T-helper 2 cell treated with Interferon-gamma antibody and Interleukin-4, amounts not matched to agents 5 μg/mL and 100 μg/mL, for 36 hours (primary cell): ENCODE measurements around the gene RBM38.

Source experiments
- DNase-seq: peaks from one replicate; pipeline ENCODE4 v3.0.0; 2021; ENCODE audit warnings: low spot score
- H3K27ac Mint-ChIP-seq: one replicate; pipeline ENCODE4 v1.8.0; 2021; ENCODE audit warnings: mild to moderate bottlenecking, mixed read lengths
- H3K27me3 Mint-ChIP-seq: one replicate; pipeline ENCODE4 v1.8.0; 2021; ENCODE audit warnings: low read depth, mixed read lengths
- H3K36me3 Mint-ChIP-seq: one replicate; pipeline ENCODE4 v1.8.0; 2021; ENCODE audit warnings: low read depth, mixed read lengths
- H3K4me1 Mint-ChIP-seq: one replicate; pipeline ENCODE4 v1.8.0; 2021; ENCODE audit warnings: low read depth, mixed read lengths
- H3K4me3 Mint-ChIP-seq: one replicate; pipeline ENCODE4 v1.8.0; 2022; ENCODE audit warnings: mild to moderate bottlenecking, moderate library complexity, mixed read lengths
- H3K9me3 Mint-ChIP-seq: one replicate; pipeline ENCODE4 v1.8.0; 2021; ENCODE audit warnings: mixed read lengths

Gene RBM38

DNA sequence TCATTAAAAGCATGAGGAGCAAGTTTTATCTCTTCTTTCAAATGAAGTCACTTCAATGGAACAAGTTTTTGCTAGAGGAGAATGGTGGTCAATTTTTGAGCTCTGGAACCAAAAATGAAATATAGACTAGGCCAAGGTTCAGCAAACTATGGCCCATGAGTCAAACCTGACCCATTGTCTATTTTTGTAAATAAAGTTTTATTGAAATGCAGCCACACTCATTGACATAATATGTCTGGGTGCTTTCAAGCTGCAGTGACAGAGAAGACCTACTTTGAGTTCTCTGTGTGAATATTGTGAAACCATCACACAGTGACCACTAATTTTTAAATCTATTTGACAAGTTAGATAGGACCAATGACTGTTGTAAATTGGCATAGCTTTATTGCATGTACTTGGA lies 26.7 kb upstream of the RBM38 start:
- Mint-ChIP-seq H3K4me1 (no peaks in the 10 kb centered on the region), H3K9me3 (no peaks in the 10 kb centered on the region), H3K36me3 (peaks cover 41% of the 10 kb centered on the region), H3K4me3 (no peak overlapping the region), H3K27me3 (no peaks in the 10 kb centered on the region), H3K27ac (no peak overlapping the region)
- no peak for DNase-seq

DNA sequence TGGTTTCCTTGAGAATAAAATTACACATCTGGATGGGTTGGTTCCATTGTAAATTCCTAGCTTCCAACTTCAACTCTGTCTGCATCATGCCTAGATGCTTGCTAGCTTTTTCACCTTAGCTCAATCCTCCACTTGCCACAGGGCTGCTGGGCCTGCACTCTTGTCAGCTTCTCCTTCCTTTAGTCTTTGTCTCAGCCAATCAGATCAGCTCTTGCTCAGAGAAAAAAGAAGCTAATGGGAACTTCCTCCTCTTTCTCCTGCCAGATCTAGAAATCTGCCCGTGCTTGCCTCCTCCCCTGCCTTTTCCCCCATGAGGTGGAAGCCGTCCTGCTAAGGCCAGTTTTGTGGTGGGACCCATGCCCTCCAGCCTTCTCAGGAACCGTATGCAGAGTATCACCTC lies 21.6 kb upstream of the RBM38 start:
- no peaks in the 10 kb centered on the region for H3K9me3 Mint-ChIP-seq
- no peak overlapping the region for H3K27ac Mint-ChIP-seq
- peaks cover 14% of the 10 kb centered on the region for H3K4me1 Mint-ChIP-seq
- no peak overlapping the region for H3K4me3 Mint-ChIP-seq
- peaks cover 70% of the 10 kb centered on the region for H3K36me3 Mint-ChIP-seq
- DNase-seq: no peak
- H3K27me3 Mint-ChIP-seq: no peaks in the 10 kb centered on the region

DNA sequence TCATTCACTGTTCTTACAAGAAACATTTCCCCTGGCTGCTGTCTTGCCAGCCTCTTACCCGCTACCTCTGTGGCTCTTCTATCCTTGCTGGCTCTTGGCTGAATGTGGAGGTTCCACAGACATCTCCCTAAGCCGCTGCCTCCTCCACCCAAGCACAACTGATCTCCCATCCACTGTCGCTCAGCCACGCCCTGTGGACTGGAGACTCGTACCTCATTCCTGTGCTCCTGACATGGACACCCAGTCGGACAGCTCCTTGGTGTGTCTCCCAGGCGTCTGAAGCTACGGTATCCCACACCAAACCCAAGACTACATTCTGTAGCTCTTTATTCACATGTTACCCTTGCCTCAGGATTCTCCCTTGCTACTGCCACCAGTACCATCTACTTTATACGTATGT lies 20.9 kb upstream of the RBM38 start:
- no peak for DNase-seq
- Mint-ChIP-seq H3K36me3 (peaks cover 74% of the 10 kb centered on the region), H3K27me3 (no peaks in the 10 kb centered on the region), H3K27ac (no peak overlapping the region), H3K4me3 (no peak overlapping the region), H3K4me1 (peaks cover 16% of the 10 kb centered on the region), H3K9me3 (no peaks in the 10 kb centered on the region)

DNA sequence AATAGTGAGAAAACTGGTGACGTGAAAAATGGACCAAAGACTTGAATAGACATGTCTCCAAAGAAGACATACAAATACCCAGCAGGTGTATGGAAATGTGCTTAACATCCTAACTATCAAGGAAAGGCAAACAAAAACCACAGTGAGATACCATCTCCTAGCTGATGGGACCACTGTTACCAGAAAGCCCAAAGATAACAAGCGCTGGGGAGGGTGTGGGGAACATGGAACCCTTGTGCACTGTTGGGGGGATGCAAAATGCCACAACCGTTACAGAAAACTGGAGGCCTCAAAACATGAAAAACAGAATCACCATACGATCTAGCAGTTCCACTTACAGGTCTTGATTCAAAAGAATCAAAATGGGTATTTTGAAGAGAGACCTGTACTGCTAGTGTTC lies 19.8 kb upstream of the RBM38 start:
- Mint-ChIP-seq H3K36me3 (peaks cover 73% of the 10 kb centered on the region), H3K9me3 (no peaks in the 10 kb centered on the region), H3K27ac (no peak overlapping the region)

DNA sequence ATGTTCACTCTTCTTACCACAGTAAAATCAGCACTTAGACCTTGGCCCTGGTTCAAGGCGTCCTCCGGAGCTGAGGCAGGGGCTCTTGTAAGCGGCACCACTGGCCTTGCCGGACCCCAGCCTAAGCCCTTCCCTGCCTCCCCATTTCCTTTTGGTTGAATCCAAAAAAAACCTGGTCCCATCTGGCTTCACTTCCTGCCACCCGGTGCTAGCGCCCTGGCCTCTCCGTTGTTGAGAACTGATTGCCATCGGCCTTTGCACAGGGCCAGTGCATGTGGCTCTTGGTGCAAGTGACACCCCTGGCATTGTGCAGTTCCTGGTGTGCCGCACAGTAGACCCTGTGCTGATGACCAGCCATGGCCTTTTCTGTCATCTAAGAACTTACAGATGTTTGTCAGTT lies 19.0 kb upstream of the RBM38 start:
- Mint-ChIP-seq H3K27ac (no peak overlapping the region), H3K36me3 (peaks cover 70% of the 10 kb centered on the region)

More for the DNA sequence above, 19.8 kb upstream of the RBM38 start:
- H3K4me3 Mint-ChIP-seq: no peak overlapping the region
- no peak for DNase-seq
- no peaks in the 10 kb centered on the region for H3K27me3 Mint-ChIP-seq
- H3K4me1 Mint-ChIP-seq: peaks cover 18% of the 10 kb centered on the region

DNA sequence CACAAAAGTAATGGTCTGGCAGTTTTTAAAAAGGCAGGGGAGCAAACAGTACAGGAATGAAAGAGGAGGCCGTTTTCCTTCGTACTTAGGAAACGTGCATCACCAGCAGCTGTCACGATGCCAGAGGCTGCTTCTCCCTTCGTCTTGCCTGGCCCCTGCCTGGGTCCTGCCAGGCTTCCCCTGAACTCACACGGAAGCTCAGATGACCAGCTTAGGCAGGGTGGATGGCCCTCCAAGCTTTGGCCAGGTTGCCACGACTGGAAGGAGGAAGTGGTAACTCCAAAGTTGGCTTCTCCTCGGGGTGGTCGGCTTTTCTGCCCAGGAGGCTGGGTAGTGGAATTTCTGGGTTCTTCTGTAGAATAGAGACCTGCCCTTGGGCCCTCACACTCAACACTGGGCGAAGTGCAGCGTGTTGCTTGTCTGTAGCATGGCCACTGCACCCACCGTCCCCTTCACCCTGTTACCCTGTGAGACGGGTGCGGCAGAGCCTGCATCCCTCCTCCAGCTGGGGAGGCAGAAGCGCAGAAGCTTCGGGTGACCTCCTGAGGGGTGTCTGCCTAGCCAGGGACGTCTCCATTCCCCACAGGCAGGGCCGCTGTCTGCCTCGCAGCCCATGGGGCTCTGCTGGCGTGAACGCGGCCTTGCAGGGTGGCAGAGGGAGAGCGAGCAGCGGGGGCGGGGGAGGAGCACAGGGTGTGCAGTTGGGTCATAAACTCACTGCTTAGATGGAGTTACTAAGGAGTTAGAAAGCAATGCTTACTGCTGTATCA lies 18.4 kb upstream of the RBM38 start:
- no peaks in the 10 kb centered on the region for H3K9me3 Mint-ChIP-seq
- H3K27ac Mint-ChIP-seq: no peak overlapping the region
- no peaks in the 10 kb centered on the region for H3K27me3 Mint-ChIP-seq
- no peak overlapping the region for H3K4me3 Mint-ChIP-seq
- H3K36me3 Mint-ChIP-seq: peaks cover 73% of the 10 kb centered on the region
- peaks cover 25% of the 10 kb centered on the region for H3K4me1 Mint-ChIP-seq
- no peak for DNase-seq

More for the DNA sequence above, 19.0 kb upstream of the RBM38 start:
- H3K27me3 Mint-ChIP-seq: no peaks in the 10 kb centered on the region
- H3K4me3 Mint-ChIP-seq: no peak overlapping the region
- DNase-seq: no peak
- H3K4me1 Mint-ChIP-seq: peaks cover 19% of the 10 kb centered on the region
- no peaks in the 10 kb centered on the region for H3K9me3 Mint-ChIP-seq

DNA sequence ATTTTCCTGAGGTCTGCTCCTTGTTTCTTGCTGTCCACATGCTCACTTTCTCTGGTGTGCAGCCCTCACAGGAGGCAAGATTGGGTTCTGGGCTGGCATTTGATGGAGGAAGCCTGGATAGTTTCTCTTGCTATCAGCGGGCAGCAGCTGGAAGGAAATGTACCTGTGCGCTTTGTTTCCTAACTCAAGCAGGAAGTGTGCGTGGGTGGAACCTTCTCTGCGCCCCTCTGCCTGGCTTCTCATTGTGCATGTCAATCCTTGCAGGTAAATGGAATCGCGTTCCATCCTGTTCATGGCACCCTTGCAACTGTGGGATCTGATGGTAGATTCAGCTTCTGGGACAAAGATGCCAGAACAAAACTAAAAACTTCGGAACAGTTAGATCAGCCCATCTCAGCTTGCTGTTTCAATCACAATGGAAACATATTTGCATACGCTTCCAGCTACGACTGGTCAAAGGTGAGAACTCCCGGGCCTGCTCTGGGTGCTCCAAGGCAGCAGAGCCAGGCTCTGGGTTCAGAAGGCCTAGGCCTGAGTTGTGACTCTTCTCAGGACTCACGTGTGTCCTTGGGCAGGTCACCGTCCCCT lies 16.8 kb upstream of the RBM38 start:
- Mint-ChIP-seq H3K27ac (no peak overlapping the region), H3K9me3 (no peaks in the 10 kb centered on the region), H3K4me3 (no peak overlapping the region), H3K4me1 (peaks cover 39% of the 10 kb centered on the region), H3K36me3 (peaks cover 75% of the 10 kb centered on the region), H3K27me3 (no peaks in the 10 kb centered on the region)
- no peak for DNase-seq

DNA sequence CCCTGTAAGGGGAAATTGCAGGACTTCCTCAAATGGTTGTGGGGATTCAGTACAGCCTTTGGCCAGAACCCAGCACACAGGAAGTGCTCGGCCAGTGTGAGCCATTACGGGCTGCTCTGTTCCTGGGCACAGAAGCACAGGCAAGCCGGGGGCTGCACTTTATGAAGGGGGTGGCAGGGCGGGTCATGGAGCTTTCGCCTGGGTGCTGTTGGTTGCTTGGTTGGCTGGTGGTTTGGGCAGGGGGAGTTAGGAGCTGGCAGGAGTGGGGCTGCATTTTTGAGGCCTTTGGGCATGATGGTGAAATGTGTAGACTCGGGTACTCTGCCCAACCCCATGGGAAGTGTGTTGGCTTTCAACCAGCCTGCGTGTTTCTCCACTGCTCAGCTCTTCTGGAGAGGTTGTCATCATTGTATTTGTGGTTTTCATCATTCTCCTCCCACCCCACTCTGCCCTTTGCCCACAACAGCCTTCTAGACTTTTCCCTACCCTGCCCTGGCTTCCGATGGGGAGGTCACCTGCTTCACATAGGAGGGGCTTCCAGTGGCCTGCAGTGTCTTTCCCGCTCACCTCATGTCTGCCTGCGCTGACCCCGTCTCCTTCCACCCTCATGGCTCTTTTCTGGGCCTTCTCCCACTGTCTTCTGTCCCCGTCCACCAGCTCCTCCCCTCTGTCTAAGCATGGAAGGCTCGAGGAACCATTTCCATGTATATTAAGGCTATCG lies 16.1 kb upstream of the RBM38 start:
- no peak for DNase-seq
- H3K27ac Mint-ChIP-seq: peak overlapping the region; percentile 12
- H3K4me1 Mint-ChIP-seq: peaks cover 44% of the 10 kb centered on the region
- peaks cover 73% of the 10 kb centered on the region for H3K36me3 Mint-ChIP-seq
- H3K27me3 Mint-ChIP-seq: no peaks in the 10 kb centered on the region
- H3K9me3 Mint-ChIP-seq: no peaks in the 10 kb centered on the region
- H3K4me3 Mint-ChIP-seq: no peak overlapping the region

DNA sequence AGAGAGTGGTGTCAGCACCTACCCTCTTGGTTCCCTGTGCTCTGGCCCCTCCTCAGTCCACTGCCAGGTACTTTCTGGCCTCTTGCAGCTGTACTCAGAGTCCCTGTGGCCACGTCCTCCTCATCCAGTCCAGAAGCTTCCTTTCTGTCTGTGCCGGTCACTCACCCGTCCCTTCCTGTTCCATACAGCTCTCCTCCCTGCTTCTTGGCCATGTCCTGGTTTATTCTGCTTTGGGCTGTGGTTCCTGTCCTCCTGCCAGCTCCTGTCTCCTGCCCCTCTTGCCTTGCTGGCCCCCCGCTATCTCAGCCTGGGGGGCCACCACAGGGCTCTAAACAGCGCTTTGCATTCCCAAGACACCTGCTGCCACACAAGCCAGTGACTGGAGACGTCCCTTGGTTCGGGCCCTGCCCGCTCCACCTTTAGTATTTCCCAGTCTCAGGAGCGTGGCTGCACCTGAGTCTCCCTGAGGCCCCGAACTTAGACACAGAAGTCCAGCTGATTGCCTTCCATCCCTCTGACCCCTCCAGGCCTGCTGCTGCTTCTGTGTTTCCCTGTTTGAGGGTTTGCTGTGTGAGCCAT lies 15.5 kb upstream of the RBM38 start:
- peak overlapping the region; percentile 12 for H3K27ac Mint-ChIP-seq
- H3K4me3 Mint-ChIP-seq: no peak overlapping the region
- H3K4me1 Mint-ChIP-seq: peaks cover 46% of the 10 kb centered on the region
- H3K36me3 Mint-ChIP-seq: peaks cover 66% of the 10 kb centered on the region
- no peaks in the 10 kb centered on the region for H3K27me3 Mint-ChIP-seq
- H3K9me3 Mint-ChIP-seq: no peaks in the 10 kb centered on the region
- no peak for DNase-seq

DNA sequence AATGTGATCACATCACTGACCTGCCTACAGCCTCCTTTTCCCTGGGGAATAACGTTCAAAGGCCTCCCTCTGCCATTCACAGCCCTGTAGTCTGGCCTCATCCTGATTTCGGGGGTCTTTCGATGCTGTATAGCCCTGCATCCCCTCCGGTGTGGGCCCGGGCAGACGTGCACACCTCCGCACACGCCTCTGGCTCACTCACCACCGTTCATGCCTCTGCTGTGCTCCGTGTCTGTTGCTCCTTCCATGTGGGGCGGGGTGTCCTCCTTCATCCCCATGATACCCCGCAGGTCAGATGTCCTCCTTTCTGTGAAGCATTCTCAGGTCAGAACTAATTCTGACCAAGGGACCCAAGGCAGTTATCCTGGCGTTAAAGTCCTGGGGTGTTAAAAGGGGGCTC lies 13.8 kb upstream of the RBM38 start:
- H3K36me3 Mint-ChIP-seq: peaks cover 60% of the 10 kb centered on the region
- H3K4me3 Mint-ChIP-seq: no peak overlapping the region
- H3K4me1 Mint-ChIP-seq: peaks cover 45% of the 10 kb centered on the region
- no peaks in the 10 kb centered on the region for H3K9me3 Mint-ChIP-seq
- peak overlapping the region; percentile 50 for H3K27ac Mint-ChIP-seq
- no peak for DNase-seq
- H3K27me3 Mint-ChIP-seq: no peaks in the 10 kb centered on the region

DNA sequence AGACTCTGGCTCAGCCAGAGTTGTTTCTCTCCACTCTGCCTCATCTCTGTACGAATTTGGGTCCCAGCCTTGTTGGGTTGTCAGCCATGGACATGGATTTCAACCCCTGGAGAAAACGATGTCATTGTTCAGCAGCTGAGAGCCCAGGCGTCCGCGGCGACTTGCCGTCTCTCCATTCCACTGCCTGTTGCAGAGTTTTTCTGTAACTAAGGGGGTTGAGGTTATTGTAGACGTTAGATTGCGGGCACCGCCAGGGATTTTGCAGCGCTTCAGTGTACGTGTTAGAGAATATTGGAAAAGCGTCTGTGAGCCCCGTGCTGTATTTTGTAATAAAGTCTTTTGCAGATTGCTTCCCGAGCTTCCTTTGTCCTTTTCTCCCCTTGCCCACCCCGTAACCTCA lies 13.1 kb upstream of the RBM38 start:
- H3K36me3 Mint-ChIP-seq: peaks cover 62% of the 10 kb centered on the region
- no peak overlapping the region for H3K4me3 Mint-ChIP-seq
- H3K27ac Mint-ChIP-seq: peak overlapping the region; percentile 29
- peaks cover 51% of the 10 kb centered on the region for H3K4me1 Mint-ChIP-seq
- DNase-seq: no peak
- no peaks in the 10 kb centered on the region for H3K9me3 Mint-ChIP-seq
- H3K27me3 Mint-ChIP-seq: no peaks in the 10 kb centered on the region

DNA sequence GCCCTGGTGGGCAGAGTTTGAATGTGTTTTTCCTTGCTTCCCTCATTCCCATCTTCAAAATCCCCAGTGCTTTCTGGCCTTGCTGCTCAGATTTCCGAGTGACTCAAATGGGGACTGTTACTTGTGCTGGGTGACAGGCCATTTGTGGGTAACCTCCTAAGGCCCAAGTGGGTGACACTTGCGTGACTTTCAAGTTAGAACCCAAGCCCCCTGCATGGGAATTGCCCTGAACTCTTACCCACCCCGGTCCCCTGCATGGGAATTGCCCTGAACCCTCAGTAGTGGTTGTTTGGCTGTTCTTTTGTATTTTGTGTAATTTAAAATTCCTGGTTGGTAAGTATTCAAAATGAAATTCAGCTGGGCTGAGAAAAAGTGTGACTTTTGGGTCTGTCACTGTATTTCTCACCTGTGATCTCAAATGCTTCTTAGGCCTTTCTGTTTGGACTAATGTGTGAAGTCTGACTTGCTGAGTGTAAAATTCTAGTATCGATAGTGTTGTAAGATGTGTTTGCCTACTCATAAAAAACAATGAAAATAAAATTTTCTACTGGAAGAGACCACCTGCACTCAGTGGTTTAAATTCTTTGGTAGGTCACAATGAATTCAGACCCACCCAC lies 12.4 kb upstream of the RBM38 start:
- Mint-ChIP-seq H3K27me3 (no peaks in the 10 kb centered on the region), H3K4me1 (peaks cover 51% of the 10 kb centered on the region), H3K9me3 (no peaks in the 10 kb centered on the region), H3K36me3 (peaks cover 56% of the 10 kb centered on the region), H3K27ac (peak overlapping the region; percentile 74), H3K4me3 (peak overlapping the region; percentile 20)
- DNase-seq: no peak

DNA sequence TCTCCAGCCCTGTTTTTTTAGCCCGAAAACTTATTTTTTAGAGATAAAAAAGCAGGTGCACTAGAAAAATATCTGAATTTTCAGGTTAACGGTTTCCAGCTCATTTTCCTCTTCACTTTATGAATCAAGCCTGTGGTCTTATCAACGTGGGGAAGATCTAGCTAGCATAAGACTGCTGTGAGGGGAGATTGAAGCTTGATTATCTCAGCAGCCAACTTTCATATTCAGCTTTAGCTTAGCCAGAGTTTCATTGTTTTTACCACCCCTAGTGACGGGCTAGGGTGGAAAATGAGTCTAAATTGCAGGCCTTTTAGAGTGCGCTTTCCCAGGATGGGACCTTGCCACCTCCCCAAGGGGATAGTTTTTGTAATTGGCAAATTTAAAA lies 11.9 kb upstream of the RBM38 start:
- Mint-ChIP-seq H3K4me3 (peak overlapping the region; percentile 20), H3K9me3 (no peaks in the 10 kb centered on the region), H3K27ac (peak overlapping the region; percentile 74), H3K36me3 (peaks cover 55% of the 10 kb centered on the region), H3K4me1 (peaks cover 49% of the 10 kb centered on the region), H3K27me3 (no peaks in the 10 kb centered on the region)
- no peak for DNase-seq
